Adrenal gland (tissue), 5 donors: ENCODE data around the gene GANAB.

ENCODE experiments used
- CTCF ChIP-seq, 6 experiments: fragments of 450-650 bp in 4 of 6; fragments of 200-600 bp in 2 of 6; sonication (generic) in 1 of 6; IDR thresholded peaks; 1 replicate in 5 of 6; 2 replicates in 1 of 6; pipeline versions ENCODE4 v1.5.1 to v1.8.0; 2016 to 2021; ENCODE audit warnings: antibody characterized with exemption in 6 of 6, mild to moderate bottlenecking in 2 of 6, moderate library complexity in 1 of 6
- POLR2A ChIP-seq, 2 donors: fragments of 450-650 bp; IDR thresholded peaks; one replicate each; pipeline ENCODE4 v1.6.1; 2017; ENCODE audit warnings: antibody characterized with exemption in 2 of 2, mild to moderate bottlenecking in 2 of 2, moderate library complexity in 1 of 2
- donor health status: DM: no; HTN: no; CAD: no.

- TF ChIP-seq CTCF (IDR thresholded peaks at IDR 0.05) (no peak), POLR2A (IDR thresholded peaks at IDR 0.05) (no peak)
Measured at GRCh38 chr11:62648185-62648966, 2.0 kb upstream of the GANAB start.
